Trophoblast cell (in vitro differentiated cells and primary cell): ENCODE results near the gene HKDC1.

Source experiments
- DNase-seq, 2 donors: peaks; one replicate each; pipeline ENCODE4 v3.0.0-alpha.2; 2016
- H2AFZ ChIP-seq: 2 replicates; pipeline ENCODE4 v1.6.1; 2013; ENCODE audit warnings: low read length, moderate library complexity, mild to moderate bottlenecking; ENCODE audit not compliant: insufficient read depth, poor library complexity
- H2AK5ac ChIP-seq: 2 replicates; pipeline ENCODE4 v1.6.1; 2013; ENCODE audit warnings: mild to moderate bottlenecking, low read length
- H2BK120ac ChIP-seq: 2 replicates; pipeline ENCODE4 v1.6.1; 2013; ENCODE audit warnings: low read length, mild to moderate bottlenecking, moderate library complexity; ENCODE audit not compliant: insufficient read depth, poor library complexity
- H2BK12ac ChIP-seq: 2 replicates; pipeline ENCODE4 v1.6.1; 2013; ENCODE audit warnings: mild to moderate bottlenecking, low read length, moderate library complexity
- H2BK5ac ChIP-seq: 2 replicates; pipeline ENCODE4 v1.6.1; 2013; ENCODE audit warnings: low read length, low read depth, moderate library complexity, mild to moderate bottlenecking; ENCODE audit not compliant: poor library complexity
- H3K14ac ChIP-seq: 2 replicates; pipeline ENCODE4 v1.6.1; 2013; ENCODE audit warnings: mild to moderate bottlenecking, low read length
- H3K18ac ChIP-seq: 2 replicates; pipeline ENCODE4 v1.6.1; 2013; ENCODE audit warnings: mild to moderate bottlenecking, low read length
- H3K23ac ChIP-seq: 2 replicates; pipeline ENCODE4 v1.6.1; 2013; ENCODE audit warnings: low read length
- H3K27ac ChIP-seq: 2 replicates; pipeline ENCODE4 v1.5.1; 2013; ENCODE audit warnings: low read depth, mild to moderate bottlenecking, inconsistent platforms, low read length, moderate library complexity
- H3K27me3 ChIP-seq: 2 replicates; pipeline ENCODE4 v1.6.1; 2013; ENCODE audit warnings: inconsistent platforms, mild to moderate bottlenecking, low read length, moderate library complexity; ENCODE audit not compliant: insufficient read depth
- H3K36me3 ChIP-seq, 2 experiments: 1 replicate in 1 of 2; 2 replicates in 1 of 2; pipeline ENCODE4 v1.6.1; 2013; ENCODE audit warnings: low read length in 2 of 2, mild to moderate bottlenecking in 2 of 2, moderate library complexity in 1 of 2; ENCODE audit not compliant: insufficient read depth in 2 of 2, control insufficient read depth in 1 of 2
- H3K4ac ChIP-seq: 2 replicates; pipeline ENCODE4 v1.6.1; 2013; ENCODE audit warnings: low read depth, mild to moderate bottlenecking, low read length, moderate library complexity
- H3K4me1 ChIP-seq, 2 experiments: 1 replicate in 1 of 2; 2 replicates in 1 of 2; pipeline ENCODE4 v1.6.1; 2013; ENCODE audit warnings: low read length in 2 of 2, mild to moderate bottlenecking in 2 of 2, moderate library complexity in 1 of 2; ENCODE audit not compliant: insufficient read depth in 2 of 2, control insufficient read depth in 1 of 2
- H3K4me2 ChIP-seq: 2 replicates; pipeline ENCODE4 v1.6.1; 2013; ENCODE audit warnings: inconsistent platforms, mild to moderate bottlenecking, low read length, moderate library complexity
- H3K4me3 ChIP-seq: 2 replicates; pipeline ENCODE4 v1.5.1; 2013; ENCODE audit warnings: mild to moderate bottlenecking, low read depth, low read length, inconsistent platforms
- H3K79me1 ChIP-seq: one replicate; pipeline ENCODE4 v1.6.1; 2013; ENCODE audit warnings: low read length
- H3K79me2 ChIP-seq: 2 replicates; pipeline ENCODE4 v1.6.1; 2013; ENCODE audit warnings: low read length, mild to moderate bottlenecking; ENCODE audit not compliant: control insufficient read depth, insufficient read depth, poor library complexity
- H3K9ac ChIP-seq: 2 replicates; pipeline ENCODE4 v1.6.1; 2013; ENCODE audit warnings: mild to moderate bottlenecking, low read length
- H3K9me3 ChIP-seq: 2 replicates; pipeline ENCODE4 v1.6.1; 2013; ENCODE audit warnings: low read depth, mild to moderate bottlenecking, control low read depth, inconsistent platforms, low read length; ENCODE audit not compliant: insufficient read depth
- H4K12ac ChIP-seq: 2 replicates; pipeline ENCODE4 v1.6.1; 2013; ENCODE audit warnings: low read depth, mild to moderate bottlenecking, low read length, moderate library complexity
- H4K8ac ChIP-seq: 2 replicates; pipeline ENCODE4 v1.6.1; 2013; ENCODE audit warnings: low read depth, mild to moderate bottlenecking, low read length, moderate library complexity
- H4K91ac ChIP-seq: one replicate; pipeline ENCODE4 v1.6.1; 2013; ENCODE audit warnings: low read depth, mild to moderate bottlenecking, low read length, moderate library complexity
- WGBS: extraction: QIAGEN DNeasy Blood & Tissue Kit; methylation state at CpG from one replicate; pipeline ENCODE4 v1.1.7; 2013; ENCODE audit warnings: missing lambda C conversion rate; ENCODE audit not compliant: insufficient read length, insufficient coverage; ENCODE audit errors: extremely low coverage; 5-methylcytosine and 5-hydroxymethylcytosine counted together

Gene HKDC1

GRCh38 chr10:69242852-69243212, 22.7 kb downstream of the HKDC1 start:
- H3K4me3 ChIP-seq = peak overlapping the region; percentile 23
- H3K18ac ChIP-seq = no peak overlapping the region
- no peak overlapping the region for H4K91ac ChIP-seq
- no peak overlapping the region for H3K27ac ChIP-seq
- no peaks in the 10 kb centered on the region for H3K79me1 ChIP-seq
- no peak overlapping the region for H3K4me2 ChIP-seq
- no peak overlapping the region for H2BK12ac ChIP-seq
- H4K8ac ChIP-seq = no peak overlapping the region
- no peaks in the 10 kb centered on the region for H3K27me3 ChIP-seq
- no peak overlapping the region for H2BK120ac ChIP-seq
- H3K79me2 ChIP-seq = no peaks in the 10 kb centered on the region
- H2AFZ ChIP-seq = no peak overlapping the region
- no peak overlapping the region for H3K14ac ChIP-seq
- H3K36me3 ChIP-seq = no peaks in the 10 kb centered on the region
- H2BK5ac ChIP-seq = no peak overlapping the region
- no peak overlapping the region for H3K9ac ChIP-seq
- no peaks in the 10 kb centered on the region for H3K9me3 ChIP-seq
- no peak overlapping the region for H3K23ac ChIP-seq
- DNase-seq = no peak
- H3K4ac ChIP-seq = no peak overlapping the region
- no peak overlapping the region for H2AK5ac ChIP-seq
- H3K4me1 ChIP-seq = no peaks in the 10 kb centered on the region
- WGBS = no CpG with 5 or more reads among the region's 5 CpGs
- no peak overlapping the region for H4K12ac ChIP-seq

- Histone ChIP-seq H3K4me2 (no peak overlapping the region), H2BK120ac (no peak overlapping the region), H3K9ac (no peak overlapping the region), H4K91ac (no peak overlapping the region), H4K8ac (no peak overlapping the region), H3K79me2 (no peaks in the 10 kb centered on the region), H3K27ac (no peak overlapping the region), H3K79me1 (no peaks in the 10 kb centered on the region), H3K23ac (no peak overlapping the region), H3K18ac (no peak overlapping the region), H3K4me1 (no peaks in the 10 kb centered on the region), H2AFZ (no peak overlapping the region), H3K36me3 (no peaks in the 10 kb centered on the region), H3K4ac (no peak overlapping the region), H2AK5ac (no peak overlapping the region), H2BK5ac (no peak overlapping the region), H3K14ac (no peak overlapping the region), H2BK12ac (no peak overlapping the region), H3K27me3 (no peaks in the 10 kb centered on the region), H4K12ac (no peak overlapping the region), H3K9me3 (no peaks in the 10 kb centered on the region), H3K4me3 (no peak overlapping the region)
- DNase-seq = no peak
- no CpG with 5 or more reads among the region's 10 CpGs for WGBS
These were observed 23.7 kb downstream of the HKDC1 start for GRCh38 chr10:69243817-69244216.

GRCh38 chr10:69246036-69246435, 25.9 kb downstream of the HKDC1 start:
- Histone ChIP-seq H3K4me3 (no peak overlapping the region), H3K36me3 (no peaks in the 10 kb centered on the region), H3K79me2 (no peaks in the 10 kb centered on the region), H3K18ac (no peak overlapping the region), H3K23ac (no peak overlapping the region), H3K27me3 (no peaks in the 10 kb centered on the region), H2BK120ac (no peak overlapping the region), H3K4me2 (no peak overlapping the region), H3K14ac (no peak overlapping the region), H3K79me1 (no peaks in the 10 kb centered on the region), H3K9me3 (no peaks in the 10 kb centered on the region), H3K4me1 (no peaks in the 10 kb centered on the region), H3K4ac (no peak overlapping the region), H3K27ac (no peak overlapping the region), H2AFZ (no peak overlapping the region), H4K8ac (no peak overlapping the region), H4K12ac (no peak overlapping the region), H2BK12ac (no peak overlapping the region), H2BK5ac (no peak overlapping the region), H2AK5ac (no peak overlapping the region), H3K9ac (no peak overlapping the region), H4K91ac (no peak overlapping the region)
- no peak for DNase-seq
- no CpG with 5 or more reads among the region's 5 CpGs for WGBS

GRCh38 chr10:69246581-69247312, 26.6 kb downstream of the HKDC1 start:
- no peak overlapping the region for H2BK5ac ChIP-seq
- H3K79me2 ChIP-seq = no peaks in the 10 kb centered on the region
- H3K9ac ChIP-seq = no peak overlapping the region
- H3K4me1 ChIP-seq = no peaks in the 10 kb centered on the region
- H2BK12ac ChIP-seq = no peak overlapping the region
- no CpG with 5 or more reads among the region's 14 CpGs for WGBS
- H3K4me3 ChIP-seq = no peak overlapping the region
- no peak overlapping the region for H2AFZ ChIP-seq
- no peak overlapping the region for H3K18ac ChIP-seq
- H3K9me3 ChIP-seq = no peaks in the 10 kb centered on the region
- H2AK5ac ChIP-seq = no peak overlapping the region
- H3K27me3 ChIP-seq = no peaks in the 10 kb centered on the region
- no peak overlapping the region for H3K27ac ChIP-seq
- H3K14ac ChIP-seq = no peak overlapping the region
- H4K91ac ChIP-seq = no peak overlapping the region
- H3K79me1 ChIP-seq = no peaks in the 10 kb centered on the region
- H3K4me2 ChIP-seq = no peak overlapping the region
- H3K23ac ChIP-seq = no peak overlapping the region
- H4K8ac ChIP-seq = no peak overlapping the region
- DNase-seq = peak in 1 of 2 donors; percentile 27
- no peaks in the 10 kb centered on the region for H3K36me3 ChIP-seq
- no peak overlapping the region for H3K4ac ChIP-seq
- H2BK120ac ChIP-seq = no peak overlapping the region
- no peak overlapping the region for H4K12ac ChIP-seq
